K562 (cell line): ENCODE results near the gene THAP12. TPM values are rescaled to one million over a fixed set of nuclear protein-coding genes. Genes with fewer than 3 reads are reported as not detected.
A peak's percentile ranks its signal among the peaks of the same experiment; 100 is the strongest.

Source experiments
- ATAC-seq: fragments of 200-7000 bp; cut with Tn5 transposase; 3 replicates; pipeline ENCODE4 v1.9.1; 2020; ENCODE audit warnings: moderate library complexity
- BruUV-seq: library from RNA; stranded (reverse); fragments of 400-500 nt; replicated peaks from 2 replicates; lab custom pipeline; 2021; lab: Mats Ljungman, UMichigan
- CTCF ChIA-PET: fragments of 300-600 bp; formaldehyde crosslinking; extraction: SDS; loops from one replicate; lab custom pipeline; 2021; ENCODE audit warnings: low intra/inter-chr PET ratio; lab: Yijun Ruan, JAX
- POLR2A ChIA-PET: fragments of 300-600, 350-650 bp; sonication (Branson Sonifier 250); formaldehyde crosslinking; extraction: SDS; loops from one replicate; lab custom pipeline; 2021; ENCODE audit warnings: antibody characterized with exemption, inconsistent platforms; lab: Yijun Ruan, JAX
- DNase-seq, 4 experiments: peaks; one replicate each; pipeline versions ENCODE4 v3.0.0 to v3.0.0-alpha.2; 2011 to 2018; ENCODE audit warnings: low spot score in 3 of 4, mixed read lengths in 3 of 4; ENCODE audit errors: extremely low read depth in 1 of 4
- FAIRE-seq: peaks from 2 replicates; lab custom pipeline; 2011; peaks lifted over from hg19 to GRCh38; lab: Jason Lieb, UNC
- H2AFZ ChIP-seq: 2 replicates; pipeline ENCODE4 v1.6.0; 2011; ENCODE audit warnings: low read depth, low read length, control low read depth, inconsistent platforms
- H3K27ac ChIP-seq: fragments of 200-600 bp; 3 replicates; pipeline ENCODE4 v1.8.0; 2011; ENCODE audit warnings: low read depth, mild to moderate bottlenecking, control low read depth, inconsistent platforms, low read length, moderate library complexity, mixed read lengths; ENCODE audit errors: extremely low read depth
- H3K27me3 ChIP-seq, 2 experiments: fragments of 300-600 bp in 1 of 2; 2 replicates in 1 of 2; 3 replicates in 1 of 2; pipeline versions ENCODE4 v1.6.0 to v1.8.0; 2011; ENCODE audit warnings: inconsistent platforms in 2 of 2, low read length in 2 of 2, mild to moderate bottlenecking in 1 of 2, mixed read lengths in 1 of 2, moderate library complexity in 1 of 2; ENCODE audit not compliant: control insufficient read depth in 2 of 2, insufficient read depth in 2 of 2
- H3K36me3 ChIP-seq: fragments of 300-600 bp; 3 replicates; pipeline ENCODE4 v1.8.0; 2011; ENCODE audit warnings: mild to moderate bottlenecking, low read length, inconsistent platforms; ENCODE audit not compliant: control insufficient read depth, insufficient read depth
- H3K4me1 ChIP-seq, 2 experiments: fragments of 200-600 bp in 1 of 2; replicated peaks in 1 of 2; 2 replicates in 1 of 2; 3 replicates in 1 of 2; pipeline versions ENCODE4 v1.5.1 to v1.8.0; 2011; ENCODE audit warnings: inconsistent platforms in 2 of 2, low read length in 2 of 2, mild to moderate bottlenecking in 1 of 2, mixed read lengths in 1 of 2, moderate library complexity in 1 of 2; ENCODE audit not compliant: control insufficient read depth in 2 of 2, insufficient read depth in 2 of 2
- H3K4me2 ChIP-seq: 2 replicates; pipeline ENCODE4 v1.6.1; 2011; ENCODE audit warnings: low read length, control low read depth, inconsistent platforms, mixed read lengths; ENCODE audit not compliant: insufficient read depth
- H3K4me3 ChIP-seq: fragments of 200-600 bp; sonication (generic), shearing (Covaris generic); 2 replicates; pipeline ENCODE4 v1.5.1; 2016; ENCODE audit warnings: control low read depth, inconsistent platforms
- H3K79me2 ChIP-seq: fragments of 200-600 bp; 3 replicates; pipeline ENCODE4 v1.8.0; 2011; ENCODE audit warnings: low read length, inconsistent platforms; ENCODE audit not compliant: control insufficient read depth, insufficient read depth
- H3K9ac ChIP-seq, 2 experiments: 2 replicates each; pipeline versions ENCODE4 v1.6.0 to v1.6.1; 2011; ENCODE audit warnings: low read depth in 2 of 2, low read length in 2 of 2, control low read depth in 1 of 2, inconsistent platforms in 1 of 2, mild to moderate bottlenecking in 1 of 2, mixed read lengths in 1 of 2; ENCODE audit not compliant: insufficient read depth in 1 of 2
- H3K9me1 ChIP-seq: one replicate; pipeline ENCODE4 v1.6.0; 2011; ENCODE audit warnings: inconsistent platforms, mild to moderate bottlenecking, low read length, moderate library complexity; ENCODE audit not compliant: control insufficient read depth, insufficient read depth
- H3K9me3 ChIP-seq: replicated peaks from 2 replicates; pipeline ENCODE4 v1.5.1; 2011; ENCODE audit warnings: low read depth, low read length, inconsistent platforms; ENCODE audit not compliant: control insufficient read depth, insufficient read depth
- H4K20me1 ChIP-seq: replicated peaks from 2 replicates; pipeline ENCODE4 v1.6.1; 2011; ENCODE audit warnings: low read length, inconsistent platforms, mixed read lengths; ENCODE audit not compliant: control insufficient read depth, insufficient read depth
- CBX8 ChIP-seq: fragments of 200-600 bp; sonication (generic); IDR thresholded peaks from 2 replicates; pipeline ENCODE4 v1.6.1; 2012; ENCODE audit warnings: borderline replicate concordance, mixed run types, low read depth, mild to moderate bottlenecking, moderate library complexity, mixed read lengths, low read length, control low read depth, inconsistent platforms; ENCODE audit not compliant: poor library complexity, severe bottlenecking; ENCODE audit errors: extremely low read depth
- KDM4B ChIP-seq, 2 experiments: fragments of 450-650 bp in 1 of 2; sonication (generic) in 1 of 2; IDR thresholded peaks; 2 replicates each; pipeline ENCODE4 v1.6.1; 2016 to 2017; ENCODE audit warnings: borderline replicate concordance in 2 of 2, antibody characterized with exemption in 1 of 2, low read depth in 1 of 2, mild to moderate bottlenecking in 1 of 2
- KLF16 ChIP-seq: IDR thresholded peaks from 2 replicates; pipeline ENCODE4 v1.6.1; 2016; ENCODE audit warnings: antibody characterized with exemption
- MTA3 ChIP-seq: fragments of 450-650 bp; formaldehyde crosslinking; IDR thresholded peaks from 2 replicates; pipeline ENCODE4 v1.6.1; 2017; ENCODE audit warnings: mild to moderate bottlenecking, borderline replicate concordance
- RAD51 ChIP-seq: fragments of 450-650 bp; IDR thresholded peaks from 2 replicates; pipeline ENCODE4 v1.7.1; 2016; ENCODE audit warnings: low read depth, mild to moderate bottlenecking, borderline replicate concordance
- TCF3 ChIP-seq: sonication (generic); formaldehyde crosslinking; IDR thresholded peaks from 2 replicates; pipeline ENCODE4 v1.4.0; 2020; ENCODE audit warnings: mild to moderate bottlenecking, missing genetic modification reagents
- TEAD1 ChIP-seq, 2 experiments: fragments of 450-650 bp in 1 of 2; sonication (generic) in 1 of 2; formaldehyde crosslinking; IDR thresholded peaks; 2 replicates each; pipeline versions ENCODE4 v1.4.0 to v1.8.0; 2020 to 2022; ENCODE audit warnings: mild to moderate bottlenecking in 2 of 2, missing genetic modification reagents in 1 of 2
- ZNF395 ChIP-seq: fragments of 200-800 bp; sonication (Bioruptor generic); IDR thresholded peaks from 2 replicates; pipeline ENCODE4 v1.6.1; 2017; ENCODE audit warnings: missing genetic modification characterization, missing compliant biosample characterization
- WGBS: fragments of 100-300 bp; shearing (Covaris generic); methylation state at CpG from one replicate; pipeline ENCODE4 v1.1.6; 2016; ENCODE audit warnings: low coverage, mixed read lengths; ENCODE audit not compliant: insufficient coverage; ENCODE audit errors: missing lambda C conversion rate; 5-methylcytosine and 5-hydroxymethylcytosine counted together
- in situ Hi-C: fragments of 300-500 bp; cut with MboI; formaldehyde crosslinking; loops from 4 replicates; pipeline ENCODE4 v1.15.0; 2018; ENCODE audit warnings: inconsistent platforms, mixed read lengths
- intact Hi-C: fragments of 100-400 bp; cut with micrococcal nuclease; formaldehyde crosslinking; loops from 2 replicates; pipeline ENCODE4 v1.14.2; 2022
- polyA plus RNA-seq, 8 experiments: library from polyadenylated mRNA; depleted of rRNA in 4 of 8; stranded (reverse) in 5 of 8; unstranded in 3 of 8; fragments of >200 nt; fragmentation: Nextera tagmentation in 2 of 8; fragmentation: Illumina TruSeq in 1 of 8; extraction: Ambion mirVana in 2 of 8; extraction: Trizol in 1 of 8; gene quantifications; 2 replicates each; pipeline versions ENCODE4 v1.2.1 to v1.2.3, GENCODE V29; 2011 to 2014; ENCODE audit warnings: inconsistent platforms in 1 of 8, missing spikeins in 1 of 8
- total RNA-seq, 7 experiments: library from RNA; depleted of rRNA in 6 of 7; stranded (reverse); fragments of >200 nt in 6 of 7; fragmentation: Illumina TruSeq in 2 of 7; extraction: Trizol in 2 of 7; gene quantifications; 2 replicates each; pipeline versions ENCODE4 v1.2.1 to v1.2.3, GENCODE V29; 2011 to 2021; ENCODE audit warnings: low replicate concordance in 1 of 7
- TF ChIP-seq, protein P1 (sequence below): IDR thresholded peaks from 2 replicates; pipeline ENCODE4 v1.6.1; 2016; ENCODE audit warnings: missing genetic modification characterization, missing compliant biosample characterization
- TF ChIP-seq, protein P2 (sequence below): fragments of 250-450 bp; sonication (Bioruptor Pico); IDR thresholded peaks from 2 replicates; pipeline ENCODE4 v1.5.0; 2020; ENCODE audit warnings: mild to moderate bottlenecking, borderline replicate concordance

THAP12 gene
- total and polyA plus RNA-seq, 9 of the 15 experiments (the other 6 are each of a cell fraction or from before 2014, with no cell fraction given), result 28.1 to 103 (median 57.8) TPM

DNA sequence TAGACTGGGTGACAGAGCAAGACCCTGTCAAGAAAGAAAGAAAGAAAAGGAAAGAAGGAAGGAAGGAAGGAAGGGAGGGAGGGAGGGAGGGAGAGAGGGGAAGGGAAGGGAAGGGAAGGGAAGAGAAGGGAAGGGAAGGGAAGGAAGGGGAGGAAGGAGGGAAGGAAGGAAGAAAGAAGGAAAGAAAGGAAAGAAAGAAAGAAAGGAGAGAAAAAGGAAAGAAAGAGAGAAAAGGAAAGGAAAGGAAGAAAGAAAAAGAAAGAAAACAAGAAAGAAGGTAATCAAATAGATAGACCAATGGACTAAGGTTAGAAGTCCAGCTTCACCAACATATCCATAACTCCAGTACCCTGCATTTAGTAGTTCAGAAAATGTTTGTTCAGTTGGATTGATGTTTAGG is 45.7 kb upstream of the THAP12 start:
- Histone ChIP-seq H3K4me1 (no peaks in the 10 kb centered on the region), H2AFZ (no peak overlapping the region), H3K79me2 (no peaks in the 10 kb centered on the region), H4K20me1 (no peaks in the 10 kb centered on the region), H3K9me1 (no peaks in the 10 kb centered on the region), H3K9ac (no peak overlapping the region), H3K27me3 (peaks cover 7 to 9% of the 10 kb centered on the region in 2 experiments; a peak in 4 of 5 replicates), H3K4me2 (no peak overlapping the region), H3K4me3 (no peak overlapping the region), H3K36me3 (no peaks in the 10 kb centered on the region), H3K9me3 (no peaks in the 10 kb centered on the region), H3K27ac (no peak overlapping the region)
- no peak for FAIRE-seq
- in situ Hi-C loops, result no loop called here
- TF ChIP-seq CBX8, result no peak
- TF ChIP-seq, protein P1, sequence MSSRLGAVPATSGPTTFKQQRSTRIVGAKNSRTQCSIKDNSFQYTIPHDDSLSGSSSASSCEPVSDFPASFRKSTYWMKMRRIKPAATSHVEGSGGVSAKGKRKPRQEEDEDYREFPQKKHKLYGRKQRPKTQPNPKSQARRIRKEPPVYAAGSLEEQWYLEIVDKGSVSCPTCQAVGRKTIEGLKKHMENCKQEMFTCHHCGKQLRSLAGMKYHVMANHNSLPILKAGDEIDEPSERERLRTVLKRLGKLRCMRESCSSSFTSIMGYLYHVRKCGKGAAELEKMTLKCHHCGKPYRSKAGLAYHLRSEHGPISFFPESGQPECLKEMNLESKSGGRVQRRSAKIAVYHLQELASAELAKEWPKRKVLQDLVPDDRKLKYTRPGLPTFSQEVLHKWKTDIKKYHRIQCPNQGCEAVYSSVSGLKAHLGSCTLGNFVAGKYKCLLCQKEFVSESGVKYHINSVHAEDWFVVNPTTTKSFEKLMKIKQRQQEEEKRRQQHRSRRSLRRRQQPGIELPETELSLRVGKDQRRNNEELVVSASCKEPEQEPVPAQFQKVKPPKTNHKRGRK (tag), result peak; percentile 80
- intact Hi-C loops, result loop anchor here (10.0 kb wide), 1 partner anchor 82 kb away; no protein-coding TSS in a partner anchor
- BruUV-seq, result no TSS peak
- ChIA-PET CTCF (no interaction called here), POLR2A (interaction anchor here (1.6 kb wide), 1 partner anchor 8 kb away, joined by 4 read pairs; no protein-coding TSS in a partner anchor)
- ATAC-seq, result no peak
- DNase-seq, result no peak

GRCh38 chr11:76424891-76425290 is 44.0 kb upstream of the THAP12 start:
- Histone ChIP-seq H4K20me1 (no peaks in the 10 kb centered on the region), H3K4me2 (no peak overlapping the region), H3K79me2 (no peaks in the 10 kb centered on the region), H3K27me3 (peaks cover 7 to 9% of the 10 kb centered on the region in 2 experiments; a peak in 4 of 5 replicates), H3K36me3 (no peaks in the 10 kb centered on the region), H3K9ac (no peak overlapping the region), H3K4me1 (no peaks in the 10 kb centered on the region), H3K27ac (no peak overlapping the region), H3K9me3 (no peaks in the 10 kb centered on the region), H2AFZ (no peak overlapping the region), H3K9me1 (no peaks in the 10 kb centered on the region), H3K4me3 (no peak overlapping the region)
- WGBS, result 21% methylated on average over 2 of the region's 2 CpGs
- ChIA-PET POLR2A (interaction anchor here (0.6 to 1.6 kb wide), 3 partner anchors 10 to 205 kb away, joined by 3 to 4 read pairs (median 3); partner anchors contain the start of gene EMSY), CTCF (no interaction called here)
- intact Hi-C loops, result loop anchor here (10.0 kb wide), 1 partner anchor 80 kb away; no protein-coding TSS in a partner anchor
- in situ Hi-C loops, result no loop called here
- ATAC-seq (no peak), FAIRE-seq (no peak), DNase-seq (no peak)
- BruUV-seq, result no TSS peak
- TF ChIP-seq, protein P2, sequence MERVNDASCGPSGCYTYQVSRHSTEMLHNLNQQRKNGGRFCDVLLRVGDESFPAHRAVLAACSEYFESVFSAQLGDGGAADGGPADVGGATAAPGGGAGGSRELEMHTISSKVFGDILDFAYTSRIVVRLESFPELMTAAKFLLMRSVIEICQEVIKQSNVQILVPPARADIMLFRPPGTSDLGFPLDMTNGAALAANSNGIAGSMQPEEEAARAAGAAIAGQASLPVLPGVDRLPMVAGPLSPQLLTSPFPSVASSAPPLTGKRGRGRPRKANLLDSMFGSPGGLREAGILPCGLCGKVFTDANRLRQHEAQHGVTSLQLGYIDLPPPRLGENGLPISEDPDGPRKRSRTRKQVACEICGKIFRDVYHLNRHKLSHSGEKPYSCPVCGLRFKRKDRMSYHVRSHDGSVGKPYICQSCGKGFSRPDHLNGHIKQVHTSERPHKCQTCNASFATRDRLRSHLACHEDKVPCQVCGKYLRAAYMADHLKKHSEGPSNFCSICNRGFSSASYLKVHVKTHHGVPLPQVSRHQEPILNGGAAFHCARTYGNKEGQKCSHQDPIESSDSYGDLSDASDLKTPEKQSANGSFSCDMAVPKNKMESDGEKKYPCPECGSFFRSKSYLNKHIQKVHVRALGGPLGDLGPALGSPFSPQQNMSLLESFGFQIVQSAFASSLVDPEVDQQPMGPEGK (CRISPR knock-in tag), result no peak
- TF ChIP-seq MTA3 (no peak), KLF16 (no peak), KDM4B (IDR thresholded peaks at IDR 0.05; ENCODE audit: borderline replicate concordance in 2 of 2, low read depth in 1 of 2) (no peak), ZNF395 (CRISPR knock-in tag) (no peak), RAD51 (no peak), TCF3 (no peak), TEAD1 (CRISPR knock-in tag; IDR thresholded peaks at IDR 0.05) (no peak)
